Psoas muscle (tissue), 8 donors: ENCODE data around the gene DTX4. TPM values are rescaled to one million over a fixed set of nuclear protein-coding genes. Genes with fewer than 3 reads are reported as not detected.

Source experiments
- ATAC-seq, 4 donors: fragments of 200-7000 bp; cut with Tn5 transposase; one replicate each; pipeline ENCODE4 v1.9.1; 2020; ENCODE audit warnings: moderate library complexity in 3 of 4, mild to moderate bottlenecking in 2 of 4
- DNase-seq, 2 donors: peaks; one replicate each; pipeline ENCODE4 v3.0.0-alpha.2; 2020
- H3K27ac ChIP-seq: fragments of 200-600 bp; one replicate; pipeline ENCODE4 v1.8.0; 2022
- H3K27me3 ChIP-seq, 3 donors: fragments of 200-600 bp in 1 of 3; one replicate each; pipeline versions ENCODE4 v1.6.1 to v1.8.0; 2013 to 2022; ENCODE audit warnings: low read length in 2 of 3, mild to moderate bottlenecking in 2 of 3, moderate library complexity in 1 of 3; ENCODE audit not compliant: insufficient read depth in 3 of 3
- H3K36me3 ChIP-seq, 2 donors: fragments of 200-600 bp in 1 of 2; one replicate each; pipeline versions ENCODE4 v1.6.1 to v1.8.0; 2013 to 2022; ENCODE audit warnings: low read depth in 1 of 2, mild to moderate bottlenecking in 1 of 2, moderate library complexity in 1 of 2; ENCODE audit not compliant: insufficient read depth in 1 of 2
- H3K4me1 ChIP-seq: fragments of 200-600 bp; one replicate; pipeline ENCODE4 v1.8.0; 2022
- H3K4me3 ChIP-seq: fragments of 200-600 bp; one replicate; pipeline ENCODE4 v1.8.0; 2022; ENCODE audit warnings: mild to moderate bottlenecking
- H3K9me3 ChIP-seq: fragments of 200-600 bp; one replicate; pipeline ENCODE4 v1.8.0; 2022
- WGBS, 3 donors: extraction: QIAGEN DNeasy Blood & Tissue Kit; methylation state at CpG; one replicate each; pipeline versions ENCODE4 v1.1.6 to v1.1.7; 2013; 5-methylcytosine and 5-hydroxymethylcytosine counted together
- intact Hi-C, 2 donors: fragments of 100-400 bp; cut with DNase I; formaldehyde crosslinking; loops; one replicate each; pipeline versions ENCODE4 v1.11.0 to v1.14.2; 2022
- polyA plus RNA-seq, 3 donors: library from polyadenylated mRNA; stranded (reverse); fragments of 200-250 nt; gene quantifications; one replicate each; pipeline ENCODE4 v1.2.3, GENCODE V29; 2013
- total RNA-seq, 4 donors: library from RNA; stranded (reverse); fragmentation: NEBNext Ultra II Directional in 2 of 4; extraction: Animal tissue kit (Norgen Biotek cat#: 25700) in 2 of 4; gene quantifications; one replicate each; pipeline versions ENCODE4 v1.2.1 to v1.2.4, GENCODE V29; 2021 to 2023
- TF ChIP-seq, protein P1 (sequence below): fragments of 200-600 bp; IDR thresholded peaks from one replicate; pipeline ENCODE4 v1.8.0; 2022; ENCODE audit warnings: antibody characterized with exemption
- donor health status: healthy with polysubstance abuse.
- donor health status: DM: no; HTN: no; CAD: no; lungs with moderate emphysema.
- donor health status: Bipolar disorder and iron deficiency.
- donor health status: healthy.
- donor health status: DM: yes; HTN: yes; CAD: no.
- donor health status: DM: no; HTN: no; CAD: no.
- donor health status: DM: no; HTN: no; CAD: no.
- donor health status: DM: yes; HTN: yes; CAD: no.

The DTX4 gene
- total and polyA plus RNA-seq, 7 donors: 0.46 to 2.7 (median 1.2) TPM

GRCh38 chr11:59164028-59164427 is 7.9 kb upstream of the DTX4 start:
- H3K36me3 ChIP-seq: no peaks in the 10 kb centered on the region
- H3K27ac ChIP-seq: no peak overlapping the region
- no peaks in the 10 kb centered on the region for H3K4me1 ChIP-seq
- intact Hi-C loops: no loop called here
- peaks cover 0 to 5% (median 0%) of the 10 kb centered on the region in 3 donors for H3K27me3 ChIP-seq
- no peaks in the 10 kb centered on the region for H3K9me3 ChIP-seq
- 65 to 91% (median 67%) methylated on average over 3 of the region's 3 CpGs for WGBS, 3 donors
- no peak overlapping the region for H3K4me3 ChIP-seq
- TF ChIP-seq, protein P1, sequence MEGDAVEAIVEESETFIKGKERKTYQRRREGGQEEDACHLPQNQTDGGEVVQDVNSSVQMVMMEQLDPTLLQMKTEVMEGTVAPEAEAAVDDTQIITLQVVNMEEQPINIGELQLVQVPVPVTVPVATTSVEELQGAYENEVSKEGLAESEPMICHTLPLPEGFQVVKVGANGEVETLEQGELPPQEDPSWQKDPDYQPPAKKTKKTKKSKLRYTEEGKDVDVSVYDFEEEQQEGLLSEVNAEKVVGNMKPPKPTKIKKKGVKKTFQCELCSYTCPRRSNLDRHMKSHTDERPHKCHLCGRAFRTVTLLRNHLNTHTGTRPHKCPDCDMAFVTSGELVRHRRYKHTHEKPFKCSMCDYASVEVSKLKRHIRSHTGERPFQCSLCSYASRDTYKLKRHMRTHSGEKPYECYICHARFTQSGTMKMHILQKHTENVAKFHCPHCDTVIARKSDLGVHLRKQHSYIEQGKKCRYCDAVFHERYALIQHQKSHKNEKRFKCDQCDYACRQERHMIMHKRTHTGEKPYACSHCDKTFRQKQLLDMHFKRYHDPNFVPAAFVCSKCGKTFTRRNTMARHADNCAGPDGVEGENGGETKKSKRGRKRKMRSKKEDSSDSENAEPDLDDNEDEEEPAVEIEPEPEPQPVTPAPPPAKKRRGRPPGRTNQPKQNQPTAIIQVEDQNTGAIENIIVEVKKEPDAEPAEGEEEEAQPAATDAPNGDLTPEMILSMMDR: no peak
- ATAC-seq: no peak
- DNase-seq: no peak

DNA sequence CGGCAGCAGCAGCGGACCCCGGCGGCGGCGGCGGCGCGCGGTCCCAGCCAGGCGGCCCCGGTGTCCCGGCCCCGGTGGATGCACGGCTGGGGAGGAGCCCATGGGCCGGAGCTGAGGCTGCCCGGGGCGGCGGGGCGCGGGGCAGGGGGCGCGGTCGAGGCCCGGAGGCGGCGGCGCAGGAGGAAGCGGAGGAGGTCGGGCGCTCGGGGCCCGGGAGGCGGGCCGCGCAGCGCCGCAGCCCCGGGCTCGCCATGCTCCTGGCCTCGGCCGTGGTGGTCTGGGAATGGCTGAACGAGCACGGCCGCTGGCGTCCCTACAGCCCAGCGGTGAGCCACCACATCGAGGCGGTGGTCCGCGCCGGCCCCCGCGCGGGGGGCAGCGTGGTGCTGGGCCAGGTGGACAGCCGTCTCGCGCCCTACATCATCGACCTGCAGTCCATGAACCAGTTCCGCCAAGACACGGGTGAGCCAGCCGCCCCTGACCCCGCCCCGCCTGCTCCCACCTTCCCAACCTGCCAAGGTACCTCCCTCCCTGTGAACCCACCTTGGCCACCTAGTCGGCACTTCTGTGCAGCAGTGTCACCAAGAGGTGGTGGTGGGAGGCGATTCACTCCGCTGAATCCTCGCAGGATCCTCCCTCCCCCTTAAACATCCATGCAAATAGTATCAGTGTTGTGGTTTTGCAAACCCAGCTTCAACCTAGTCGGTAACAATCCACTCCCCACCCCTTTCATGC is 580 bp downstream of the DTX4 start:
- WGBS, 3 donors: 1% methylated on average over 25 to 70 of the region's 70 CpGs
- ATAC-seq (no peak), DNase-seq (no peak)
- Histone ChIP-seq H3K36me3 (no peaks in the 10 kb centered on the region), H3K4me3 (peak overlapping the region; percentile 72), H3K27me3 (peaks cover 0 to 27% (median 4%) of the 10 kb centered on the region in 3 donors), H3K27ac (no peak overlapping the region), H3K9me3 (no peaks in the 10 kb centered on the region), H3K4me1 (no peaks in the 10 kb centered on the region)
- TF ChIP-seq, protein P1: no peak
- intact Hi-C loops: loop anchor here (1.0 to 10.0 kb wide), 5 partner anchors 35 to 502 kb away; partner anchors contain the start of gene OR5A2 (in 1 of the 2)

DNA sequence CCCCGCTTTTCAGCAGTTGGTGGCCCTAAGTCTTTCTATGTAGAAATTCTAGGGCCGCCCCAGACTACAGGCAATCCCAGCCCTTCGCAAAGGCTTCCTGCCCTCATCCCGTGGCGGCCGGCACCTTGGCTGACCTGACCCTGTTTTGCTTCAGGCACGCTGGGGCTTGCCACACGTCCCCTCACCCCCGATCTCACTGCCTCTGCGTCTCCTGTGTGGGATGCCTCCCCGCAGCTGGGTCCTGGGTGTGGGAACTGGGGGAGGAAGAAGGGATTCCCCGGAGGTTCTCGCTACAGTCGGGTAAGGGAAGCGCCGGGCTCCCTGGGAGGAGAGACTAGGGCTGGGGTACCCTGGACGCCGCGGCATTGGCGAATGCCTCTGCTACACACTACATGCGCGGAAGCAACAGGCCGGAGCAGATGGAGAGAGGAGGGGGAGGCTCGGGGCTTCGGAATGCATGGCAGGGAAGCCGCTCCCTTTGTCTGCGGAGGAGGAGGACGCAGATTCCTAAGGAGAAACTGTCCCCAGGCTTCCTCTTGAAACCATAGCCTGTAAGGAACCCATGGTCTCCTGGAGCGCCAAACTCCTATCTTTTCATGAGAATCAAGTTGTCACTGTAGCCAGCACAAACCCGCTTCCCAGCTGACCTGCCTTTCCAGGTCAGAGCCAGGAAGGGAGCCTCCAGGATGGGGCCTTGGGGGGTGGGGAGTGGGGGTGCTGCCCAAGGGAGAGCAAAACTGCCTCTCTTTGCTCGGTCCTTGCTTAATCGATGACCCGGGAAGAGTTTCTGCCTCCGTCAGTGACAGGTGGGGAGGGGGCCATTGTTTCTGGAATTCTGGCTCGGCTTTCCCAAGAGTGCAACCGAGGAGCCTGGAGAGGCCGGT is 1.4 kb downstream of the DTX4 start:
- Histone ChIP-seq H3K4me1 (no peaks in the 10 kb centered on the region), H3K27ac (peak overlapping the region; percentile 34), H3K27me3 (peaks cover 0 to 27% (median 4%) of the 10 kb centered on the region in 3 donors), H3K9me3 (no peaks in the 10 kb centered on the region), H3K4me3 (peak overlapping the region; percentile 72), H3K36me3 (no peaks in the 10 kb centered on the region)
- TF ChIP-seq, protein P1: no peak
- intact Hi-C loops: loop anchor here (5.0 to 10.0 kb wide), 4 partner anchors 34 to 501 kb away; partner anchors contain the start of gene OR5A2 (in 1 of the 2)
- DNase-seq (peak in 1 of 2 donors; percentile 55), ATAC-seq (no peak)
- 3 to 10% (median 5%) methylated on average over 36 to 37 of the region's 37 CpGs for whole genome bisulfite sequencing, 3 donors

DNA sequence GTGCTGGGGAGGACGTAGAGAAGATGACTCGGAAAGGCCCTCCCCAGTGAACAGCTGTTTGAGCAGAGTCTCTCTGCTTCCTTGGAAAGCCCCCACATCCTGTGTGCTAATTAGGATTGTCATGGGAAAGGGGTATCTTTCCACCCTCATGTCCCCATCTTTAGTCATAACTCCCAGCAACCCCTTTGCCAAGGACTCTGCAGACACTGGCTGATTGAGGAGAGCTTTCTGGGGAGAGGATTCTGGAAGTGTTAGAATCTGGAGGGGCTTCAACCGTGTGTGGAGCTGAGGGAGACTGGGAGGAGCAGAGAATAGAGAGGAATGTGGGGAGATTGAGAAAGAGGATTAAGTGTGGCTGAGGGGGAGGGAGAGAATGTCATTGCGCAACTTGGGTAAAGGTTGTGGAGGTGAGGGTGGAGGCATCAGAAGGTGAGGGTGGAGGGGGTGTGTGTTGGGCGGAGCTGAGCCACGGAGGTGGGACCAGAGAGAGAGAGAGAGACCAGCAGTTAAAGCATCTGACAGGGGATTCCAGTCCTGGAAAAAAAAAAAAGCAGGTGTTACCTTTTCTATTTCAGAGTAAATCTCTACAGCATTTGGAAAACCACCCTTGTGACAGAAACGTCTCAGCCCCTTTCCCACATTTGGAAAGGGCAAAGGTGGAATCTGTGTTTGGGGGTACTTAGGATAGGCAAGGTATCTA is 2.2 kb downstream of the DTX4 start:
- DNase-seq: no peak
- peaks cover 0 to 27% (median 4%) of the 10 kb centered on the region in 3 donors for H3K27me3 ChIP-seq
- WGBS, 3 donors: 32 to 44% (median 33%) methylated on average over 6 to 7 of the region's 7 CpGs
- TF ChIP-seq, protein P1: no peak
- no peaks in the 10 kb centered on the region for H3K4me1 ChIP-seq
- no peaks in the 10 kb centered on the region for H3K9me3 ChIP-seq
- no peak overlapping the region for H3K27ac ChIP-seq
- no peaks in the 10 kb centered on the region for H3K36me3 ChIP-seq
- intact Hi-C loops: loop anchor here (5.0 to 10.0 kb wide), 4 partner anchors 33 to 501 kb away; partner anchors contain the start of gene OR5A2 (in 1 of the 2)
- peak in 1 of 4 donors; percentile 7 for ATAC-seq
- H3K4me3 ChIP-seq: peak overlapping the region; percentile 72
